Kidney glomerular epithelial cell (primary cell): Measurements from ENCODE around the gene RAB11FIP4.

Experiments used
- DNase-seq: peaks from one replicate; lab custom pipeline; 2025; lab: John Stamatoyannopoulos, UW

RAB11FIP4 gene

DNA sequence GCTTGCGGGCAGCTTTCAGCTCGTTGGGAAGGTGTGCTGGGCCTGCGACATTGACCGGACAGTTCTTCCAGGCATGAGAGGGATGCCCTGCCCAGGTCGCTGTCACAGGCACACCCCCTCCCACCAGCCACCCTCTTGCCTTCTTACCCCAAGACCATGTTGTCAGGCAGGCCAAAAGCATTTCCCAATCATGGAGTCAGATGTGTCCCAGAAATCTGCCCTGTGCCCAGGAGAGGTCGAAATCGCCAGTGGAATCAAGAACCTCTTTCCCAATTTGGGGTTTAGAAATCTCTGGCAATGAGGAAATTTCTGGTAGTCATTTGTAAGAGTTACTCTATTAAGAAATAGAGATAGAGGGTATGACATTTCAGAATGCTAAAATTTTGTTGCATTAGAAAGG lies 177.1 kb downstream of the RAB11FIP4 start:
- DNase-seq: no peak

DNA sequence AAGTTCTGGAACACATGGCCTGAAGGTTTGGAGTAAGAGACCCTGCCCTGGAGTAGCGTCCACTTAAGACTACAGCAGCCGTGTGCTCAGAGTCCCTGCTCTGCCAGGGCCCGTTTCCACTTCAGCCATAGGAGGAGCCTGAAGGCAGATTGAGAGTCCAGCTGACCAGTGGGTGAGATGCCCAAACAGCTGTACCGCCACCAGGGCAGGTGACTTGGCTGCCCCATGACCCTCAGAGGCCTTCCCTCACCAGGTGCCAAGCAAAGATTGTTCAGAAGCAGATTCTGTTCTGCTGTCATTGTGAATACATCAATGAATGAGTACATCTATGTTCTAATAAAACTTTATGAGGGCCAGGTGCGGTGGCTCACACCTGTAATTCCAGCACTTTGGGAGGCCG lies 178.8 kb downstream of the RAB11FIP4 start:
- DNase-seq: no peak

- peak; percentile 41 for DNase-seq
These were observed 179.7 kb downstream of the RAB11FIP4 start for GRCh38 chr17:31570951-31571892.

GRCh38 chr17:31572341-31572740 lies 180.9 kb downstream of the RAB11FIP4 start:
- no peak for DNase-seq

- DNase-seq: no peak
These were observed 181.6 kb downstream of the RAB11FIP4 start for GRCh38 chr17:31573047-31573446.

- no peak for DNase-seq
These were observed 182.4 kb downstream of the RAB11FIP4 start for GRCh38 chr17:31573861-31574260.

DNA sequence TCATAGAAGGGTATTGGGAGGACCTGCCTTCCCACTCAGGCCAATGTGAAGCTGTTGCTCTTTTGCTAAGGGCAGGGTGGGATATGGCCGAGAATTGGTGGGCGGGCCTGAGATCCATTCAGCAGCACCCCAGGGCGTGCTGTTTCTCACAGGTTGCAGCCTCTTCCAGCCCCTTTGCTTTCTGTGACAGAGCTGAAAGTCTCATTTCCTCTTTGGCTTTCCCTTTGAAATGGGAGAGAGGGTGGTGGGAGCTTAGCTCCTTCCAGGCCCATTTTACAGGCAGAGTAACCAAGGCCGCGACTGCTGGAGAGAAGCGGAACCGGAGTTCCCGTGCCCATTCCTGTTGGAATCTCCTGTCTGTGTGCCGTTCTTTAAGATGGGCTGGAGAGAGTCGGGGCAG lies 183.0 kb downstream of the RAB11FIP4 start:
- DNase-seq: no peak

DNA sequence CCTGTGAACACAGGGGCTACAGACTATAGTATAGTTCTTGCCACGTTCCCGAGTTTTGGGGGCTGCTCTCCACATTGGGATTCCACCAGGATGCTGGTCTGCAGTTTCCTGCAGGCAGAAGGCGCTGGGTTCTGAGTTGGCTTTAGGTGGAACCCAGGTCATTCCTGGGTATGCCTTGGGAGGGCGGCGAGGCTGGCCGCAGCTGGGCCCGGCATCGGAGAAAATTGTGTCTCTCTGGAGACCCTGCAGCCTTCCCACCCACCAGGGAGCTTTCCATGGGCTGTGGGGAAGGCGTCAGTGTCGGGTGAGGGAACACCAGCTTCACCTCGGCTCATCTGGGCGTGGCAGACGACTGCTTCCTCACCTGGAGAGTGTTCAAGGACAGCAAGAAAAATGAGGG lies 183.6 kb downstream of the RAB11FIP4 start:
- DNase-seq: no peak

- DNase-seq: no peak
These were observed 187.8 kb downstream of the RAB11FIP4 start for GRCh38 chr17:31579265-31579664.

GRCh38 chr17:31580316-31580705 lies 188.8 kb downstream of the RAB11FIP4 start:
- no peak for DNase-seq

- peak; percentile 88 for DNase-seq
These were observed 189.4 kb downstream of the RAB11FIP4 start for GRCh38 chr17:31580706-31581490.

- peak; percentile 36 for DNase-seq
These were observed 190.0 kb downstream of the RAB11FIP4 start for GRCh38 chr17:31581491-31581890.

DNA sequence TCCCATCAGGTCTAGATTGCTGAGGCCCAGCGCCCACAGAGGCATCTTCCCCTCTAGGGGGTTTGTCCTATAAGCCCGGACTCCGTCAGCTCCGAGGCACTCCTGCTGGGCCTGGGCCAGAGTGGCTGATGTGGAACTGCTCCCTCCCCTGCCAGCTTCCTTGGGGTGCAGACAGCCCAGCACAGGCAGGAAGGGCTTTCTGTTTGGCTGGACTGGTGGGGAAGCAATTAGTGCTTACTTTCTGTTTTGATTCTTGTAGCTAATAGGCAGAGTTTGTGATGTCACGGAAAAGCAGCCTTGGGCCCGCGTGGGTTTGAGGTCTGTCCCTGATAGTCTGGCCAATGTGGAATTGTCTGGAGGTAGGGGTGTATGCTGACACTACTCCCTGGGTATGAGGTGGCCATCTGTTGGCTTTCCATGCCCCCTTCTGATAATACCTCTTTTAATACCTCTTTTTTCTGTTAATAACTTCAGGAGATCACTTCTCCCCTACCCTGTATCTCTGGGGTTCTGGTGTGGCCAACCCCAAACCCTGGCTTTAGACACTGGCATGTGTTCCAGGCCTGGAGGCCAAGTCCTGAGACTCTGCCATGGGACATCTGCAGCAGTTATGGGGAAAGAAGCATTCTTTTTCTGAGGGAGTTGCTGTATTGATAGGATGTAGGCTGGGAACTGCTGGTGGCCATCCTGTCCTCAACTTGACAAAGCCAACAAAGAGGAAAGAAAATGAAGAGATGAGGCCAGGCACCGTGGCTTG lies 190.9 kb downstream of the RAB11FIP4 start:
- DNase-seq: no peak

DNA sequence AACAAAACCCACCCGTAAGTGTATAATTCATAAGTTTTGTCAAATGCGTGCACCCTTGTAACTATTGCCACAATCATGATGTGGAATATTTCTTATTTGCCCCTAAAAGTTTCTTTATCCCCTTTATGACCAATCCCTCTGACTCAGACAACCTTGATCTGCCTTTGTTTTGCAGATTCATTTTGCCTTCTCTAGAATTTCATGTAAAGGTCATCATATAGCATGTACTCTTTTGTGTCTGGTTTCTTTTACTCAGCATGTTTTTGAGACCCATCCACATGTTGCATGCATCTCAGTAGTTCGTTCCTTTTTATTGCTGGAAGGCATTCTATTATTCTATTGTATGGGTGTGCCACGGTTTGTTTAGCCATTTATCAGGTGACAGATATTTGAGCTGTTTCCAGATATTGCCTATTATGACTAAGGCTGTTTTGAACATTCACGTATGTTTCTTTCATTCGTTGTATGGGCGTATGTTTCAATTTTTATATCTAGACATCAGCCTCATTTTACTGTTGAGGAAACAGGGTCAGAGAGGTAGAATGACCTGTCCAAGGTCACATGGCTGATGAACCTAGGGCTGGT lies 192.4 kb downstream of the RAB11FIP4 start:
- no peak for DNase-seq

- DNase-seq: no peak
These were observed 193.2 kb downstream of the RAB11FIP4 start for GRCh38 chr17:31584438-31585279.

DNA sequence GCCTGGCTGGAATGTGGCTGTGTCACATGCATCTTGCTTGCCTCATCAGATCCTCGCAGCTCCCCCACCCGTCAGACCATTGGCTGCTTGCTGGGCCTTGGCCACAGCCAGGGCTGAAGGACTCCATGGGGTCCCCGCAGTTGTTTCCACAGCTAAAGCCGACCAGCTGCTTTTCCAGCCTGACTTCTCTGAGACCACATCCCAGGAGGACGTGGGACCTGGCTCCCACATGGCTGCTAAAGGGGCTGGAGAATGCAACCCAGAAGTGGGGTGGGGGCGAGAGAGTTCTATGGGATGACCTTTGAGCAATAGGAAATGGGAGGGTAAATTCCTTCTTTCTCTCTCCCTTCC lies 193.8 kb downstream of the RAB11FIP4 start:
- no peak for DNase-seq

DNA sequence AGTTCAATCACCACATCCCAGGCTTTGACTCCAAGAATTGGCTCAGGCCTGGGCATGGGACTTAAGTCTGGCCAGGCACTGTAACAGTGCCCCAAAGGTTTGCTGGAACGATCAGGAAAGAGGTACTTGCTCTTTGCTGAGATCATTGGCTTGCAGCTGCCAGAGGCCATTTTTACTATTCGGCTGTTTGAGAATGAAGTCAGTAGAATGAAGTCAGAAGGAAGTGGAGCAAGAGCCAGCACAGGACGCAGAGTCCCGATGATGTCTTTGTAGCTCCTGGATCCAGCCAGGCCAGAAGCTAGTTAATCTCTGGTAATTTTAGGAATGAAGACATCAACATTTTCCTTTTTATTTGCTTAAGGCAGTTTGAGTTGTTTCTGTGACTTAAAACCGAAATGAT lies 195.5 kb downstream of the RAB11FIP4 start:
- DNase-seq: no peak

DNA sequence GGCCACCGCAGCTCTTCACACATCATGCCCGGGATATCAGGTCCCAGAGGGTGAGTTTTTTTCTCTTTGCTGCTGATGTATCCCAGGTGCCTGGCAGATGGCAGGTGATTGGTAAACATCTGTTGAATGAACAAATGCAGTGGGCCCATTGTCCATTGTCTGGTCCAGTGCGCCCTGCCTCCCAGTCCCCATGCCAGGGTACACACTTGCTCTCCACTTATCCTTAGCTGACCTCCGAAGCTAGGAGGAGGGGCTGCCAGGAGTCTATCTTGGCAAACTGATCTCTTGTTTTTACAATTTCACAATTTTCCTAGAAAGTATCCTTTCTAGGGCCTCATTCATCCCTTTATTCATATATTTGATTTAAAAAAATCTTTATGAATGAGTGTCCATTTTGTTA lies 196.0 kb downstream of the RAB11FIP4 start:
- no peak for DNase-seq
